NCI-H345 (cell line): ENCODE measurements around the gene HIP1R.
A peak's percentile ranks its signal among the peaks of the same experiment; 100 is the strongest.

Source experiments
- DNase-seq: peaks from one replicate; lab custom pipeline; 2025; lab: John Stamatoyannopoulos, UW

The HIP1R gene

DNA sequence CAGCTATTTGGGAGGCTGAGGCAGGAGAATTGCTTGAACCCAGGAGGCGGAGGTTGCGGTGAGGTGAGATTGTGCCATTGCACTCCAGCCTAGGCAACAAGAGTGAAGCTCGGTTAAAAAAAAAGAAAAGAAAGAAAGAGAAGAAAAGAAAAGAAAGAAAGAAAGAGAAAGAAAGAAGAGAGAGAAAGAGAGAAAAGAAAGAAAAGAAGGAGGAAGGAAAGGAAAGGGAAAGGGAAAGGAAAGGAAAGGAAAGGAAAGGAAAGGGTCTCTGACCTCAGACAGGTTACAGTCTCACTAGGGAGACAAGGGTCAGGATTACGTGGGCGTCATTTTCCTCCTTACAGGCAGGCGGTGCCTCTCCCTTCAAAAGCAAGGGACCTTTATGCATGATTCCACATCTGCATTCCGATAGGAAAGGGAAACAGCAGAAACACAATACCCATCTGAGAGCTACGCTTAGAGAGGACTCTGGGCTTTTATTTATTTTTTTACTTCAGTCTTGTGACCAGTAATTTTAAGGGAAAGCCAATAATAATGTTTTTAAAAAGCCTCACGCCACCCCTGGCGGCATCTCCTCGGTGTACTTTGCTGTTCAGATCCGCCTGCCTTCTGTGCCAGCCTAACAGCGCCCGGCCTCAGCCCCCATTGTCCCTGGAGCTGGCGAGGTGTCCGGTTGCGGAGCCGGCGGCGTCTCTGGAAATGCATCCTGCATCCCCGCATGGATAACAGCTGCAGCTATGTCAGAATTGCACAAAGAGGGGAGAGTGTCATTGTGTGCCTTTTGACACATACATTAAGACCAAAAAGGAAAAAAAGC, 945 bp upstream of the HIP1R start:
- DNase-seq, result peak; percentile 83

DNA sequence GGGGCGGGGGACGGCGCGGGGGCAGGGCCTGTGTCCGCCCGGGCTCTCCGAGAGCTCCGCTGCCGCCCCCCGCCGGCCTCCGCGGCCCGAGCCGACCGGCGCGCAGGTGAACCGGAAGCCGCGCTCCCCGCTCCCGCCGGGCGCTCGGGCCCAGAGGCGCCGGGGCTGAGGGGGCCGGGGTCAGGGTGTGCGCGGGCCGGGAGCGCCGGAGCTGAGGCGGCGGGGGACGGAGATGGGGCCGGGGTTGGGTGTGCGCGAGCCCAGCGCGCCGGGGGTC, 431 bp downstream of the HIP1R start:
- DNase-seq, result peak; percentile 20

DNA sequence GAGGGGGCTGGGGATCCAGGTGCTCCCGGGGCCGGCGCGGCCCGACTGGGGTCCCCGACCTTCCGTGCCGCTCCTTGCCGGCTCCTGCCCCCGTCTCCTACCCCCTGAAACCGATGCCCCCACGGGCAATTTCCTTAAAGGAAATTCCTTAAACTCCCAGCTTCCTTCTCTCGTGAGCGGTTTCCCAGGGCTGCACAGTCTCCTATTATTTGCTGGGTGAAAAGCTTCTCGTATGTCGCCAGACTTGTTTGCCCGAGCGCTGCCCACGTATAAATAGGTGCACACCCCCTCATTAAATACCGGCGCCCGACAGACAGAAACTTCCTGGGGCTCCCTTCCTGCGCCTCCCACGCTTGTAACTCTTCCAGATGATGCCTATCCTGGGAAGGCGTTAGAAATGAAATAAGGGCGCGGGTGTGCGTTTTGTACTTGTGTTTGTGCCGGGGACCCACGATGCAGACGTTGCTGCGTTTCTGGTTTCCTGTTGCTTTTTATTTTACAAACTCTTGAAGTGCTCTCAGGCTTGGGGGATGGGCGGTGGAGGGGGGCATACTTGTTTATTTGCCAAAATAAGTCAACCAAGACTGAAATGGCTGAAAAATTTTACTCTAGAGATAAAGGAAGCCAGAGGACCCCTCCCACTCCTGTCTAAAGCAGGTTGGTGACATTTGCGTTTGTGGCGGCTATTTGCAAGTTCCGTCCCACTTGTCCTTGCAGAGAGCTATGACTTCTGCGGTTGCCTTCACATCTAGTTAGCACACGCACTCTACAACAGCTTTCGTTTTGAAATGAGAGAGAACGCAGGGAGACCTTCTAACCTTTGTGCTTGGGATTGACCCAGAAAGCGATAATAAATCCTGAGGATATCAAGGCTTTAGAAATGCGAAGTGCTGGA, 1.0 kb downstream of the HIP1R start:
- peak; percentile 36 for DNase-seq

DNA sequence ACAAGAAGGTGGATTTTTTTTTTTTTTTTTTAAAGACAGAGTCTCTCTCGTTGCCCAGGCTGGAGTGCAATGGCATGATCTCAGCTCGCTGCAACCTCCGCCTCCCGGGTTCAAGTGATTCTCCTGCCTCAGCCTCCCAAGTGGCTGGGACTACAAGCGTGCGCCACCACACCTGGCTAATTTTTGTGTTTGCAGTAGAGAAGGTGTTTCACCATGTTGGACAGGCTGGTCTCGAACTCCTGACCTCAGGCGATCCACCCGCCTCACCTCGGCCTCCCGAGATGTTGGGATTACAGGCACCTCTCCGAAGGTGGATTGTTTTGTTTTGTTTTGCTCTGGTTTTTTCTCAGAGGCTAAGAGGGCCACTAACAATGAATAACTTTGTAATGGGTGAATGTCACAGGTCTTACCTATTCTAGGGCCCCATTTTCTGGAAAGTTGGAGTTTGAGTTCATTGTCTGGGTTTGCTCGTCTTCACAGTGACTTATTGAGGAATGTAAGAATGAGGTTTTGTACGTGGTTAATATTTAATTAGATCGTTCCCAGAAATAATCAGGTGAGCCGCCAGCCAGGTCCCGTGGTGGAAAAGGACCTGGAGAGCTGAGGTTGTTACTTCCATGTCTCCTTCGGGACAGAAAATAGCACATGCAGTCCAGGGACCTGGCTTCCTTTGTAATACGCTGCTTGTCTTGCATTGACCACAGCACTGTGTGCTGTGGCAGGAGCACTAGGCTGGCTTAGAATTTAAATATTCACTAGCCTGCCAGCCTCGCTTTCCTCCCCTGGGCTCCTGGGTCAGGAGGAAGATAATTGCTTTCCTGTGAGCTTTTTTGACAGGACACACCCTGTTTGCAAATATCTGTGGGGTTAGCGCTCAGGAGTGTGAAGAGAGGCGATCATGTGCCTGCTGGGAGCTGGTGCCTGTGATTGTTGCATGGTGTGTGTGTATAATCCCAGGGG, 2.3 kb downstream of the HIP1R start:
- peak; percentile 62 for DNase-seq

DNA sequence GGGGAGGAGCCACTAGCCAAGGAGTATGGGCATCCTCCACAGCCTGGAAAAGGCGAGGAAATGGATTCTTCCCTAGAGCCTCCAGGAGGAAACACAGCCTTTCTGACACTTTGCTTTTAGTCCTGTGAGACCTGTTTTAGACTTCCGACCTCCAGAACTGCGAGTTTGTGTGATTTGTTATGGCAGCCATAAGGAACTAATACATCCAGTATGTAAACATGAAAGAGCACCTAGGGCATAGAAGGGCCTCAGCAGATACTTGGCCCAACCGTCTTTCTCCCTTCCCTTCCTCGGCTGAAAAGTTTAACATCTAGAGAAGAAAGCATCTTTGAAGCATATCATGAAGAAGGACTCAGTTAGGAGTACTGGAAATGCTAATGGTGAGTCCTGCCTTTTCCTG, 3.6 kb downstream of the HIP1R start:
- DNase-seq, result no peak

DNA sequence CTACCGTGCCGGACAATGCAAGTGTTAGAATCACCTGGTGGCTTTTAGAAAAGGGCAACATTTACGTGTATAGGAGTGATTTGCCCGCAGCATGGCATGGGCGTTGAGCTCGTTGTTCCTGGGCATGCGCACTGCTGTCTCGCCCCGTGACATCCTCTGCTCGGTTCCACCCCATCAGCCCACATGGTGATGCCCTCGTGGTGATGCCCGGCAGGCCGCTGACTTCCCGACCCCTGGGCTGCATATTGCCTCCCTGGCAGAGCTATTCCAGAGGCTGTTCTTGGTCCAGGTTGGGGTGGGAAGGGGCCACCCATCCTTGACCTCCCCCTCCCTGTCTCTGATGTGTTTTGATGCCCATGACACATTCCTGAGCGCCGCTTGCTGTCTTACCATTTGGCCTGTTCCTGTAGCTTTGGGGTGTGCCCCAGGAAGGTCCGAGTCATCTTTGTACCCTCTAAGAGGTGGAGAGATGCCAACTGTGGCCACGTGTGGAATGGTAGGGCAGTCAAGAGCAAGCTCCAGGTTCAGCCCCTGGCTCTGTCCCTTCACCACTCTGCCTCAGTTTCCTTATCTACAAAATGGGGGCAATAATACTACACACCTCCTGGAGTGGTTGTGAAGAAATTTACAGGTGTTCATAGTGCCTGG, 4.8 kb downstream of the HIP1R start:
- no peak for DNase-seq

DNA sequence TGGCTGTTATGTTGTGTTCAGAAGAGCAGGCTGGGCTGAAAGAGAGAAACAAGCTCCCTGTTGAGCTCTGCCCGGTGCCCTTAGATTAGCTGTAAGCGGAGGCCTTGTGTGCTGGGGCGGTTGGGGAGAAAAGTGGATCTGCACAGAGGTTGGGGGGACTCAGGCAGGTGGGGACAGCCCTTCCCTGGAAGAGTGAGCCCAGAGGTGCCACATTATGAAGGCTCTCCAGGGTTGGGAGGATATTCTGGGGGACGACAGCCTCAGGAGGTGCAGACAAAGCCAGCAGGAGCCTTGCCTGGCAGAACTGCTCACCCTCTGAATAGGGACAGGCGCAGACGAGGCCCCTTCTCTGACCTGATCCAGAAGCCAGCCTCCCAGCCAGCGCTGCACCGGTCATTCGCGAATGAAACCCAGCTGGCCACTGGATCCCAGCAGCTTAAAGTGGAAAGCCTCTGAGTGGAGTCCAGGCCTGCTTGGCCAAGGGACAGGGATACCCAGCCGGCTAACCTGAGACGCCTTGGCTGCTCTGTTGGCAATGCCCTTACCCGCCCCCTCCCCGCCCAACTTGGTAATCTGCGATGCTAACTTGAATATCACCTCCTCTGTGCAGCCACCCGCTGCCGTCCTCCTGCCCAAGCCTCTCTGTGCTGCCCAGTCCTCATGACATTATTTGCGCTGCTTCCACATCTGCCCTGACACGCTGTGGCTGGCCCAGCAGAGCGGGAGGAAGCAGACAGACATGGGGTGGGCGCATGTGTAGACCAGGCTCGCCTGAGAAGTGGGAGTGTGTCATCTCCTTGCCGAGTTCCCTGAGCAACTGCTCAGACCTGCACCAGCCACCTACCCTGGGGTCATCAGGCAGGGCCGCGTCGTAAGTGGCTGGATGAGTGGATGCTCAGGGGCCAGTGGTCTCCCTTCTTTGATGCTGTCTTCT, 5.6 kb downstream of the HIP1R start:
- no peak for DNase-seq

DNA sequence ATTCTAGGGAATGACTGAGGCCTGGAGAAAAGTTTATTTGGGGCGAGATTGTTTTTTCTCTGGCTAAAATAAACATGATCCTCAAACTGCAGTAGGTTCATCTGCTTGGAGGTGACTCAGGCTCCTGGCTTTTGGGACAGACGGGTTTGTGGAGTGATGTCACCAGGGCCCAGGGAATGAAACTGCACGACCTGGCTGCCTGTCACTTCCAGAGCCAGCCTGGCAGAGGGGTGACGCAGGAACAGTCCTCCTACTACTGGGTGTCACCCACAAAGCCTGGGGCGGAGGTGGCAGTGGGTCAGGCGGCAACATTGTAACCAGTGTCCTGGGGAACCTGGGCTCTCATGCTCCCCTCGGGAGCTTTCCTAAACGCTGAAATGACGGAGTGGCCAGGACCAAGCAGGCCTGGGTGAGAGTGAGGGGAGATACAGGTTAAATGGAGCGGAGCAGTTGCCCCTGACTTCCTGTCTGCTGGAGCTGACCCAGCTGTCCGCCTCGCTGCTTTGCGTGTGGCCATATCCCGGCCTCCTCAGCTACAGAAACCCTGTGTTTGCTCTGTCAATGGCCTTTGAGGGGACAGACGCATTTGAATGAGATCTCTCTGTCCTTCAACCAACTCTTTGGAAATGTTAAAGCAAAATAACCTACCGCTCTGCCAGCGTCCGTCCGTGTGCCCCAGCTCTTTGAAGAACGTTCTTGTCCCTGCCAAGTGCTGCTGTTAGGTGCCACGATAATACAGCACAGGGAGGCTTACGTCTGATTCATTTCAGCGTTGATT, 6.5 kb downstream of the HIP1R start:
- DNase-seq, result no peak

DNA sequence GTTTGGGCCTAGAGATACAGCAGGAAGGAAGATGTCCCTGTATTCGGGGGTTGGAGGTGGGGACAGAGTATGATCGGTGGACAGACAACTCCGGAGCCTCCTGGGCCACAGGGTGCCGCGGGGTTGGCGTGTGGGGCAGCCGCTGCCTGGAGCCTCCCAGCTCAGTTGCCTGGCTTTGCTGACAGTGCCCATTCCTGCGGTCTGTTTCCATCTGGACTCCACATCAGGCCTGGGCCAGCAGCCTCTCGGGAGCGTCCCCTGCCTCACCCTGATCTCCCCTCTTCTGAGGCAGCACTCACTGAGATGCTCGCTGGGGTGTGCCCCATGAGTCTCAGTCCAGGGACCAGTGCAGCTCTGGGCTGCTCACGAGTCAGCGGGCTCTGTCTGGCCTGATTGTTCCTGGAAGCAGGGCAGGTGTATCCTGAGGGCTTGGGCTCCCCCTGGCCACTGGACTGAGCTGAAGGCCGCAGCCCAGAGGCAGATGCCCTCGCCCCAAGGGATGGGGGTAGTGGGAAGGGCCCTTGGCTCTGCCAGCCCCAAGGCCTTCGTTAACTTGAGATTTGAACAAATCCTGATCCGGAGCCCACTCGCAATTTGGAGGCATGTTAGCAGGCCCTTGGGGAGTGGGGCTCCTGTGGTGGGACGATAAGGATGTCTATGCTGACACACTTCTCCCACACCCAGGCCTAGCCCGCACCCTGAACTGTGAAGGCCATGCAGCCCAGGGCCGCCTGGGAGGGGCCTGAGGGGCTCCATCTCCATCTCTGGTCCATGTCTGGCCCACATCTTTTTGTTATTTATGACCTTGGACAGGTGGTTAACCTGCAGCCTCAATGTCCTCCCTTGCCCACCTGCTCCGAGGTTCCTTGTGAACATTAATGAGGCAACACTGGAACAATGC, 7.5 kb downstream of the HIP1R start:
- DNase-seq, result no peak

DNA sequence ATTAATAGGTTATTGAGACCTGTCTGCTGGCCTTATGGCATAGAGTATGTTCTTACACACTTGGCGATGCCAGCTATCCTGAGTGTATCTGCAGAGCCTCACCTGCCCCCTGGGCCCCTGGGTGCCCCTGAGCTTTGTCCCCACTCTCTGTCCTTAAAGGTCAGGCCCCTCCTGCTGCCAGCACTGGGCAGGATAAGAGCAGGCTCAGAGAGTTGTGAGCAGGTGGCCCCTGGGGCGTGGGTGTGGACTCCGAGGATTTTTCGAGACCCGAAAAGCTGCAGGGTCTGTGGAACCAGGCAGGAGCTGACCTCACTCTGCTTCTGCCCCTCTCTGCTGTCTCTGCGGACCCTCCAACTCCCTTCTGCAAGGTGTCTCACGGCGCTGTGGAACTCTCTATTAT, 8.2 kb downstream of the HIP1R start:
- no peak for DNase-seq

DNA sequence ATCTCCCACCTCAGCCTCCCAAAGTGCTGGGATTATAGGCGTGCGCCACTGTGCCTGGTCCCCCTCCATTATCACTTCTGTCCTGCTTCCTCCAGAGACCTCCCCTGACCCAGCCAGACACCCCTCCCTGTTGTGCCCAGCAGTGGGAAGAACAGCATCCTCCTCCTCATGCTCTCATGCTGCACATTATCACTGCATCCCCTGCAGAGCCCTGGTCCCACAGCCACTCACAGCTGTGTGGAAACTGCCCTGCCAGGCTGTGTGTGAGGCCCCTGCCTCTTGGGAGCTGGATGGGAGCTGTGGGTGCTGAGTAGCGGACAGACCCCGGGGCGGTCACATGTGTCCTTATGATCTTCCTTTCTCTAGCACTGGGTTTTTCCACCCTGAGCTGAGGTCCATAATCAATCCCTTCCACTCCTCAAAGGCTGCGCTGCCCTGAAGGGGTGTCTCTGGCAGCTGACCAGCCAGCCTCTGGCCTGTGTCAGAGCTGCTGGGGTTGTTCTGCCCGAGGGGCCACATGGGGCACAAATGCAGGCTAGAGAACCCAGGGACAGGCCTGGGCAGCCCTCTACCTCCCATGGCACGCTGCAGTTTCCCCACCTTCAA, 9.2 kb downstream of the HIP1R start:
- no peak for DNase-seq

DNA sequence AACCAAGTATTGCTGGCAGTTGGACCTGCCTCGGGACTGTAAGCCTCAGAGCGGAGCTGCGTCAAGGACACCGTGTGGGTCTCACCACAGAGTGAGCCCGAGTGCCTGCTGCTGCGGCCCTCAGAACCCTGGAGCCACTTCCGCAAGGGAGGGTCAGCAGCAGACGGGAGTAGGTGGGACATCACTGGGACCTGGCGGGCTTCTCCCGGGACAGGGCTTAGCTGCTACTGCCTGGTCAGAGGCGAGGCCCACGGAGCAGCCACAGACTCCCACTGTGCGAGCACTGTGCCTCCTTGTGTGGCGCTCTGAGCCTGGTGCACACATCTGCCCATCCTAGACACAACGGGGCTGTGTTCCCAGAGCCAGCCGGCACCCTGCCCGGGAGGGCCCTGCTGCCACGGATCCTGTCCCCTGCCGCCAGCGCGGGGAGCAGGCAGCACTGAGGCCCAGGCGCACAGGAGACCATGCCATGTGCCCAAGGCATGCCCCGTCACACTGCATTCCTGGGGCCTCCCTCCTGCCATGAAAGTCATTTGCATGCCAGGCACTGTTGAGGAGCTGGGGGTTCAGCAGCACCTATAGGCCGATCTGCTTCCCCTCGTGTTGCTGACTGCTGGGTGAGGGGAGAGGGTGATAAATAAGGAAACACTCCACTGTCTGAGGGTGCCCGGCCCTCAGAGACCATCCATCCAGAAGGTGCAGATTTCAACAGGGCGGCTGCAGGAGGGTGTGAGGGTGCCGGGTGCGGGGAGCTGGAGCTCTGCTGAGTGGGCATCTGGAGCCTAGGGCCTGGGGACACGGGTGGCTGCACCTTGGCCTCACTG, 10.0 kb downstream of the HIP1R start:
- no peak for DNase-seq

DNA sequence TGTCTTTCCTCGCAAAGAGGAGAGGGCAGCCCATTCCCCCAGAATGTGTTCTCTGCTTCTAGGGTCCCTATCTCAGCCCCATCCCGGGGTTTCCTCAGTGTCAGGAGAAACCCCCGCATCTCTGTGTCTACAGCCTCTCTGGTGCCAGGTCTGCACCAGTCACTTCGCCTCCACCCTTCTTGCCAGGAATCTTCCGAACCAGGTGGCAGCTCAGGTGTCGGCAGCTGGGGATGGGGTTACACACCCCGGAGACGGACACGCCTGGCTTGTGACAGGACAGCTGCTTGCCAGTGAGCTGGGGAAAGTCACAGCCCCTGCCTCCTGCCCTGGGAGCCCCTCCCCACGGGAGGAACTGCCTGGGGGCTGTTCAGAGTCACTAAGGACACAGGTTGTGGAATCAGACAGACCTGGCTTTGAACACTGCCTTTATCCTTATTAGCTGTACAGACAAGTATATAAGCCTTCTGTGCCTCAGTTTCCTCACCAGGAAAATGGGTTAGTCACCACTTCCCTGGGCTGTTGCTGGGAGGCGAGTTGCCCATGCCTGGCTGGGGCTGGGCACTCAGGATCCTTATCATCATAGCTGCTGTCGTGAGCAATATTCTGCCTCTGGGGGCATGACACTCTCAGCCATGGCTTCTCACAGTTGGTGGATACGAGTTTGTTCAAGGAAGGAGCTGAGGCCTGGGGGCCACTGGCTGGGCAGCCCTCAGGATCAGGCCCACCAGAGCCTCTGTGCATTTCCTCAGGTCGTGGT, 10.8 kb downstream of the HIP1R start:
- DNase-seq, result no peak

DNA sequence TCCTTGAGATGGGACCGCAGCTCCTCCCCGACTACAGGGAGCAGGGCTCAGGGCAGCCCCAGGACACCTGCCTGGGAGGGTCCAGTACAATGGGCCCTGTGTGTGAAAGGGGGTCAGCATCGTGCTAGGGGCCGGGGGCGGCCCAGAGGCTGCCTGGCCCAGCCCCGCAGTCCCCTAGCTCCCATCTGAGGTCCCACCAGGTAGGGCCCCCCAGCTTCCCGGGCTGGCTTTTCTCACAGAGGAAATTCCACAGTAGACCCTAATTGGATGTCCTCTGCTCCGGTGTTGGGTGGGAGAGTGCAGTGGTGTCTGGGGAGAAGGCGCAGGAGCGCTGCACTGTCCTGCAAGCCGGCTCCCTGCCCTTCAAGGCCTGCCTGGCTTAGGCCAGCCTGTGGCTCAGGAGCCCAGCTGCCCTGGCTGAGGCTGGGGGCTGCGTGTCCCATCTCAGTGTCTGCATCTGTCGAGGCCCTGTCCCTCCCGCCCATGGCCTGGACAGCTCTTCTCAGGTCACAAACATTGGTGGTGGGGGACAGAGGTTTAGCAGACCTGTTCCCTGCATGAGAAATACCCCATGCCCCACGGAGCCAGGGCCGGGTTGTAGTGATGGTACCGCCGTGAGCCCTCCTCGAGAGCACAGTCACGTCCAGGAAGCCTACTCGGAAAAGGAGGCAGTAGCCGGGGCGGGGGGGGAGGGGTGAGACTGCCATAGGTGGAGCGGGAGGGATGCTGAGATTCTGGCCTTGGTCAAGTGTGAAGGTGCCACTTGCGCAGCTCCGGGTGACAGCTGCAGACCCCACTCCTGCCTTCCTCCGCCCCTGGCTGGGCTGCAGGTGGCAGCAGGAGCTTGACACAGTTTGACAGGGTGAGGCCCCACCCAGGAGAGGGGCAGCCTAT, 11.6 kb downstream of the HIP1R start:
- DNase-seq, result no peak

DNA sequence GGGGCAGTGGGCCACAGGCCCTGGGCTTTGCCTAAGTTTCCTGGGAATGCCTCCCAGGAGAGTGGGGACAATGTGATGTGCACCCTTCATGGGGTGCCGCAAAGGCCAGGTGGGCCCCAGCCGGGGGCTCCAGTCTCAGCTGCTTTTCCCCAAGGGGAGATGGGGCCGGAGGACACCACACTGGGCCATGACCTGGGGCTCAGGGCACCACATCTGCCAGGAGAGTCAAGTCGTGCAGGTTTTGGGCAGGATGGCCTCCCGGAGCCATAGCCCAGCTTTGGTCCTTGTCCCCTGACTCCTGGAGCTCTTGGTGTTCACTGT, 12.2 kb downstream of the HIP1R start:
- no peak for DNase-seq

DNA sequence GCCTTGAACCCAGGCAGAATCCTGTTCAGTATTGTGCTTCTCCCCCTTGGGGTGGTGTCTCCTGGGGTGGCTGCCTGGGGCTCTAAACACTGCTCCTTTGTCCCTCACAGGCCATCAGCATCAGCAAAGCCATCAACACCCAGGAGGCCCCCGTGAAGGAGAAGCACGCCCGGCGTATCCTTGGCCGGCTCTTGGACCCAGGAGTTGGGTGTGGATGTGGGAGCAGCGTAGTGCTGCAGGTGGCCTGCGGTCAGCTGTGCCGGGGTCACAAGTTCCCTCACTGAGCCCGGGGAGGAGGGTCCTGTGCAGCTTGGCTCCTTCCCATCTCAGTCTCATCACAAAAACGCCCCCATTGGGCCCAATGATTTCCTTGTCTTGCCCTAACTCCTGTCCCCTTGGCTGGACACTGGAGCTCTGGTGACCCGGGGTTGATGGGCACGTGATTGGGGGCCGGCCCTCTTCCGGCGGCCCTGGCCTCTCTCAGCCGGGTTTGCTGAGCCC, 12.7 kb downstream of the HIP1R start:
- no peak for DNase-seq
